GM12874 (cell line): Measurements from ENCODE around the gene SLC25A52.

Experiments
- TF ChIP-seq, protein P1 (sequence below): IDR thresholded peaks from 2 replicates; pipeline ENCODE4 v1.5.1; 2011; ENCODE audit warnings: low read depth, mild to moderate bottlenecking, control low read depth, low read length, moderate library complexity; ENCODE audit not compliant: insufficient read depth

Gene SLC25A52

DNA sequence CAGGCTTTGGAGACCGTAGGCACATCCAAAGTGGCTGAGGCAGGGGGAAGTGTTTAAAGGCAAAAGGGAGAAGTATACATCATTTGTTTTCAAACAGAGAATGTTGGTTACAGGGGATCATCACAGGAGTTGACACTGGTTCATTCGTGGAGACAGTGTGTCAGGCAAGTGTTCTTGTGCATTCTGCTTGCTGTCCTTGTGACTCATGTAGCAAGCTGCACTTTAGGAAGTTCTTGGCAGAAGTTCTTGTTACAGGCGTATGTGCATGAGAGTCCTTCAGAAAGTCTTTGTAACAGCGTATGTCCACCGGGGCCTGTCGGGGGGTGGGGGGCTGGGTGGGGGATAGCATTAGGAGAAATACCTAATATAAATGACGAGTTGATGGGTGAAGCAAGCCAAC lies 39.8 kb downstream of the SLC25A52 start:
- TF ChIP-seq, protein P1, sequence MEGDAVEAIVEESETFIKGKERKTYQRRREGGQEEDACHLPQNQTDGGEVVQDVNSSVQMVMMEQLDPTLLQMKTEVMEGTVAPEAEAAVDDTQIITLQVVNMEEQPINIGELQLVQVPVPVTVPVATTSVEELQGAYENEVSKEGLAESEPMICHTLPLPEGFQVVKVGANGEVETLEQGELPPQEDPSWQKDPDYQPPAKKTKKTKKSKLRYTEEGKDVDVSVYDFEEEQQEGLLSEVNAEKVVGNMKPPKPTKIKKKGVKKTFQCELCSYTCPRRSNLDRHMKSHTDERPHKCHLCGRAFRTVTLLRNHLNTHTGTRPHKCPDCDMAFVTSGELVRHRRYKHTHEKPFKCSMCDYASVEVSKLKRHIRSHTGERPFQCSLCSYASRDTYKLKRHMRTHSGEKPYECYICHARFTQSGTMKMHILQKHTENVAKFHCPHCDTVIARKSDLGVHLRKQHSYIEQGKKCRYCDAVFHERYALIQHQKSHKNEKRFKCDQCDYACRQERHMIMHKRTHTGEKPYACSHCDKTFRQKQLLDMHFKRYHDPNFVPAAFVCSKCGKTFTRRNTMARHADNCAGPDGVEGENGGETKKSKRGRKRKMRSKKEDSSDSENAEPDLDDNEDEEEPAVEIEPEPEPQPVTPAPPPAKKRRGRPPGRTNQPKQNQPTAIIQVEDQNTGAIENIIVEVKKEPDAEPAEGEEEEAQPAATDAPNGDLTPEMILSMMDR: no peak

DNA sequence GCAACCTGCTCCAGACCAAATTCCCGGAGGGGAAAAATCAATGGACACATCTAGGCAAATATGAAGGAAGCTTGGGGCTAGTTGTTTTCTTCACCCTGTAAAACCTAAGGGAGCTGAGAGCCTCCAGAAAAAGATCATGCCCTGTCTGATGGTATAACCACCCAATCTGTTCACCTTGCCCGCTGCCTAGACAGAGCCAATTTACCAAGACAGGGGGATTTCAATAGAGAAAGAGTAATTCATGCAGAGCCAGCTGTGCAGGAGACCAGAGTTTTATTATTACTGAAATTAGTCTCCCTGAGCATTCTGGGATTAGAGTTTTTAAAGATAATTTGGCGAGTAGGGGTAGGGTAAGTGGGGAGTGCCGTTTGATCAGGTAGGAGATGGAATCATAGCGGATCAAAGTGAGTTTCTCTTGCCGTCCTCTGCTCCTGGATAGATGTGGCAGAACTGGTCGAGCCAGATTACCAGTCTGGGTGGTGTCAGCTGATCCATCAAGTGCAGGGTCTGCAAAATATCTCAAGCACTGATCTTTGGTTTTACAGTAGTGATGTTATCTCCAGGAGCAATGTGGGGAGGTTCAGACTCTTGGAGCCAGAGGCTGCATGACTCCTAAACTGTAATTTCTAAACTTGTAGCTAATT lies 41.2 kb downstream of the SLC25A52 start:
- TF ChIP-seq, protein P1: no peak

DNA sequence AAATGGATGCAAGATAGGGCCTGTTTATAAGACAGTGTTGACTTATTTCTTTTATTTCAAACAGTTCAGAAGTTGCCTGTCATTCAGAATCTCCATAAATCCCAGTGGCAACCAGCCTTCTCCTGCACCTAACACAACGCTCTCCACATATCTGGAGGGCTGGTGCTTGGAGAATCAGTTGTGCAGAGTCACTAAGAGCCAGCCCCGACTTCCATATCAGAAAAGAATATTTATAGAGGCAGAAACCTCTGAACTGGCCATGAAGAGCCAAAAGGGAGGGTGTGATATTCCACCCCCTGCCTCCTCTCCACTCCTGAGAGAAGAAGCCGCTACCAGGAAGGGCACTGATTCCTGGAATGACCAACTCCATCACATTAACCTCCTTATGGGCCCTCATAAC lies 42.3 kb downstream of the SLC25A52 start:
- TF ChIP-seq, protein P1: no peak

DNA sequence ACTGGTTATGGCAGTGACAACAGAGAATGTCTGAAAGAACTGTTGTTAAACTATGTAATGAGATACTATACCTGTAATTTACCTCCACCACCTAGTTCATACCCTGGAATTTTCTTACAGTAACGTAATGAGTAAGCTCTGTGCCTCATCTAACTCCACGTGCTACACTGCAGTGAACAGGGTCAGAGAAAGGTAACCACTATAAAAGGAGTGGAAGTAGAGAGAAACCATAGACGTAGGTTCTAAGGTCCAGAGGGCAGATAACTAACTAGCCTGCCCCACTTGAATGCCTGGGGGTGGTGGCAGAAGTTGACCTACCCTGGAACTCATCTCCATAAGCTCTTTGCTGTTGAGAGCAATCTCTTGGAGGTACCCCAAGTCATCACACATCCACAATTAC lies 44.3 kb downstream of the SLC25A52 start:
- TF ChIP-seq, protein P1: no peak

DNA sequence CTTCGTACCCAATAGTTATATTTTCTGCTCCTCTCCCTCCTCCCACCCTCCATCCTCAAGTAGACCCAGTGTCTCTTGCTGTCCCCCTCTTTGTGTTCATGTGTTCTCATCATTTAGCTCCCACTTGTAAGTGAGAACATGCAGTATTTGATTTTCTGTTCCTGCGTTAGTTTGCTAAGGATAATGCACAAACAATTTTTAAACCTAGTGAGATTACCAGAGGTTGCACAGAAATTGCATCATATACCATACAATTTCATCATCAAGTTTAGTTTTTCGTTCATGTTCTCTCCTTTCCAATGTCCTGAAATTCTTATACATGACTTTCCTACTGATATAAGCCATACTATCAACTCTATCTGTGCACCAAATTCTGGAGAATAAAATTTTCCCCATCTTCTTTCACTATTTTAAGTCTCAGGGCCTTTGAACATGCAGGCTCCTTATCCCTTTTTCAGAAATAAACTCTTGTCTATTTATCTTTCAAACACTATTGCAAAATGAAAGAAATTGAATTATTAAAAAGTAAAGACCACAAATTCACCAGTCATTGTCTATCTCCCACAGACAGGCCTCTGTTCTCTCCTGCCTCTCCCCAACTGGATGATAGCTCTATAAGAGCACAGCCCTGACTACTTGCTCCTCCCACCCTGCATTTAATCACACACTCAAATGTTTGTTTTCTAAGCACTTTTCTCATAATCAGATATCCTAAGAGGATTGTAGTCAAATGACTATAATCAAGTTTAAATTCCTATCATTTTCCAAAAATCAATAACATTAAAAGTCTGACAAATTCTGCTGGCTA lies 49.1 kb downstream of the SLC25A52 start:
- TF ChIP-seq, protein P1: no peak

DNA sequence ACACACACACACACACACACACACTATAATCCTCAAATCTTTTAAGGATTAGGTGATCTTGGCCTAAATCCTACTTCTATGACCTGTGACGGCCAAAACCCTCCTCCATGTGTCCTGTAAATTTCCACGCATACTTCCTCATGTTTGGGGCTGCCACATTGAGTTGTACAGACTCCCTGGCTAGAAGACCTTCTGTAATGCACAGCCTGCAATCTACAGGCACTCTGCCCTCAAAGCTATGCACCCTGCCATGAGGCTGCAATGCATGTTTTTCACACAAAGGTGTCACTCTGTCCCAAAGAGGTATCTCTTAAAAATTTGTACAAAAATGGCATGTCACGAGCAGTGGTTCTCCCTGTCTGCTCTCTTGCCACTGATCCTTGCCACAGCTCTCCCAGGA lies 49.9 kb downstream of the SLC25A52 start:
- TF ChIP-seq, protein P1: peak; percentile 36; the same call in 1 of the 2 replicates
